IPS DF 4.7 (cell line): ENCODE measurements around the gene CCDC63.
A peak's percentile ranks its signal among the peaks of the same experiment; 100 is the strongest.
"Not testable (repeated sequence)": the region's sequence is repeated elsewhere in the genome, so short reads cannot be mapped to it uniquely, and the experiment has no call there.

Experiments
- DNase-seq: peaks from one replicate; pipeline ENCODE4 v3.0.0-alpha.2; 2013; ENCODE audit warnings: low spot score; ENCODE audit errors: extremely low read depth

CCDC63 gene

DNA sequence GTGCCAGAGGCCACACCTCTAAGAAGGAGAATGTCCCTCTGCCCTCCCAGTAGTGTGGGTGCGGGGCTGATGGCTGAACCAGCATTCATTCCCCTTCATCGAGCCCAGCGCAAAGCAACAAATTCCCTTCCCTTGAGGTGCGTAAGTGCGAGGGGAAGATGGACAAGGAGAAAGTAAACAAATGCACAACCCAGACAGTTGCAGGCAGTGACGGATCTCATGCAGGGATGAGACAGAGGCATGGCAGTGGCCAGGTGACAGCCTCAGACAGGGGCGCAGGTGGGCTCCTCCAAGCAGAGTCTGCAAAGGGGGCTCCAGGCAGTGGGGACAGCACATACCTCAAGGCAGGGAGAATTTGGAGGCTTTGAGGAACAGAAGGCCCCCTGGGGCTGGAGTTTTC is 75.9 kb downstream of the CCDC63 start:
- DNase-seq: no peak

DNA sequence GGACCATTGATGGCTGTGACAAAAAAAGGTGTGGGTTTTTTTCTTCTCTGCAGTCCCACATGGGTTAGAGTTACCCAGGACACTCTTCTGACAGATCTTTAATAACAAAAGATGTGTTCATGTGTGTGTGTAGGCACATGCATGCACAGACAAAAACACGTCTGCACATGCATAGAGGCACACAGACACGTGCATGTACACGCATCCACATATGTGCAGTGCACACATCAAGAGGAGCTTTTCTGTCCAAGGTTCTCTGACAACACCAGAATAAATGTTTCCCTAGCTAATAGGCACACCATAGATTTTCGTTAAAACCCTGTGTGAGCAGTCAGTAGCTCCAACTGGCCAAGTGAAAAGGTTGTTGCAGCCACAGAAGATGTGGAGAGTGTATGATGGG is 76.4 kb downstream of the CCDC63 start:
- DNase-seq: no peak

DNA sequence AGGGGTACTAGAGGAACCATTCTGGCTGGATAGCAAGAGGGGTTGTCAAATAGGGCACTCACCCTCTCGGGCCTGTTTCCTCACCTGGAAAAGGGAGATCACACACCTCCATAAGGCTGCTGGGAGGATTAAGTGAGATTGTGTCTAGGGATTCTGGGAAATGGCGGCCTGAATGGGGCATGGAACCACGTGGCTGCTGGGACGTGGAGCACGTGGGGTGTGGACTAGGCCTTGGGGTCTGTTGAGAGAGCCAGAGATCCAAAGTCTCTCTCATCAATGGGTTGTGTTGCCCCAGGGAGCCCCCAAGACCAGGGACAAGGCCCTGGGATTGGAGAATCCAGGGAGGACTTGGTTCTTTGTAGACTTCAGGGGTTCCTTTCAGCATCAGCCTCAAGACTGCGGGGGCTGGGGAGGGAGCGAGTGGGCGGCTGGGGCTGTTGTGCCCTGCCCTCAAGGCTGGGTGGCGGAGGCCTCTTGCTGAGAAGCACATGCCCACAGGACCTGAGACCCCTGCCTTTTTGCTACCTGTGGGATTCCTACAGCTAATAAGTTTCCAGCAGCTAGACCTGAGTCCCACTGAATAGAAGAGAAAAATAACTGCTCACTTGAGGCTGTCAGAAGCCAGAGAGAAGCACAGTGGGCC is 77.0 kb downstream of the CCDC63 start:
- DNase-seq: no peak

GRCh38 chr12:110927546-110927945 is 80.8 kb downstream of the CCDC63 start:
- no peak for DNase-seq

DNA sequence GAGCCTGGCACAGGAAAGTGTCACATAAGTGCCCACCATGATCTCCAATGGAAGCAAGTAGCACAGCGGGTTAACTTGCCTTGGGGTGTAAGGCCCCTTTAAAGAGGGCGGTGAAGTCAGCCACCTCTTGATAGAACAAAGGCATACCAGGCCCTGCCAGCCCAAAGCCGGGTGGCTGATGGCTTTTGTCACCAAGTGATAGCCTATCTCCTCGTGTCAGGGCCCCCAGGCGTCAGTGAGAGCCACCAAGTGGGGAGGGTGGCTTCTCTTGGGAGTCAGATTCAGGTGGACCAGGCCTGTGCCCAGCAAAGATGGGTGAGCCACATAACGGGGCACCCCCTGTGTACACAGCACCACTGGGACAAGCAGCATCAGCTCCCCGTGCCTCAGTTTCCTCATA is 81.9 kb downstream of the CCDC63 start:
- no peak for DNase-seq

DNA sequence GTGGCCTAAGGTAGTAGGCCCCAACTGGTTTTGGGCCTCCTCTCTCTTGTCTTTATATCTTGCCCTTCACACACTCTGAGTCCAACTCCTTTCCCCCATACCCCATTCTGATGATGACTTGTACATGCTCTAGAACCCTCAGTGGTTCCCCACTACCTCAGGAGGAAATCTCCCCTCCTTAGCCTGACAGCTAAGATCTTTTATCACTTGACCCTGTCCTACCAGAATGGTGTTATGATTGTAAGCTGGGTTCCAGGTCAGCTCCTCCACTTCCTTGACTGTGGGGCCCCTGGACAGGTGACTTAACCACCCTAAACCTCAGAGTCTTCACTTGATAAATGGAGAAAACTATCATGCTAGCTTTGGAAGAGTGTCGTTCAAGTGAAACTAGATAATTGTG is 83.0 kb downstream of the CCDC63 start:
- no peak for DNase-seq

GRCh38 chr12:110930348-110931314 is 83.8 kb downstream of the CCDC63 start:
- DNase-seq: no peak

DNA sequence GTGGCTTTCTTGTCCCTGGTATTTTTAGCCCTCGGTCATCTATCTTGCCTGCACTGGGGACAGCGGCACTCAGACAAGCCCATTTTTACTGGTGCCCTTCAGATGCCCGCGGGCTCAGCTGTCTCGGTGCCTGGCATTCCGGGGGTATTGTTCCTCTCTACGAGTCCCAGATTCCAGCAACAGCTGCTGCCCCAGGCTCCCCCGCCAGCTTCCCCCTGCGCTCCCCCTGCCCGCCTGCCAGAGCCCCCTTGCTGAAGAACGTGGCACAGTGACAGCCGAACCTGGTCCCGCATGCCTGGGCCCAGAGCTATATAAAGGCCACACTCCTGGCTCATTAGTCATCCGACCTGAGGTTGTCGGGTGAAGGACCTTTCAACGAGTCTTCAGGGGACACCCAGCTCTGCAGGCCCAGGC is 84.5 kb downstream of the CCDC63 start:
- no peak for DNase-seq

GRCh38 chr12:110932046-110932445 is 85.3 kb downstream of the CCDC63 start:
- DNase-seq: no peak

DNA sequence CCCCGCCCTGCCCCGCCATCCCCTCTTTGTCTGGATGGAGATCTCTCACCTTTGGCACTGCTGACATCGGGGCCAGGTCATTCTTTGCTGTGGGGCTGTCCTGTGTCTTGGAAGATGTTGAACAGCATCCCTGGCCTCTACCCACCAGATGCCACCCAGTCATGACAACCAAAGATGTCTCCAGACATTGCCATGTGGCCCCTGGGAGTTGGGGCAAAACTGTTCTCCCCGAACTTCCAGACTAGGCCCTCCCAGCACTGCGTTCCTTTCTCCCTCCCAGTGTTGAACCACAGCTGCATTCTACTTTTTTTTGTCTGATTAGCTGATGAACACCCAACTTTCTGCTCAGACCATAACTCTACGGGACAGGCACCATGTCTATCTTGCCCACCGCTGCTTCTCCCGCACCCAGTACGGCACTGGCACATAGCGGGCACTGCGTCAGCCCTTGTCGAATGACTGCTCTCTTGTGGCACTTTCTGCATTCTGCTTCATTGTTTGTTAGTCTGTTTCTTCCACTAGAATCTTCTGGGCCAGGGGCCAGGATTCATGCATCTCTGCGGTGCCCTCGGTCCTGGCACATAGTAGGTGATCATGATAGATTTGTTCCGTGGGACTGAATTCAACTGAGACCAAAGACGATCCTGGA is 86.7 kb downstream of the CCDC63 start:
- no peak for DNase-seq

GRCh38 chr12:110934093-110934852 is 87.5 kb downstream of the CCDC63 start:
- no peak for DNase-seq

GRCh38 chr12:110935588-110935987 is 88.8 kb downstream of the CCDC63 start:
- DNase-seq: no peak

DNA sequence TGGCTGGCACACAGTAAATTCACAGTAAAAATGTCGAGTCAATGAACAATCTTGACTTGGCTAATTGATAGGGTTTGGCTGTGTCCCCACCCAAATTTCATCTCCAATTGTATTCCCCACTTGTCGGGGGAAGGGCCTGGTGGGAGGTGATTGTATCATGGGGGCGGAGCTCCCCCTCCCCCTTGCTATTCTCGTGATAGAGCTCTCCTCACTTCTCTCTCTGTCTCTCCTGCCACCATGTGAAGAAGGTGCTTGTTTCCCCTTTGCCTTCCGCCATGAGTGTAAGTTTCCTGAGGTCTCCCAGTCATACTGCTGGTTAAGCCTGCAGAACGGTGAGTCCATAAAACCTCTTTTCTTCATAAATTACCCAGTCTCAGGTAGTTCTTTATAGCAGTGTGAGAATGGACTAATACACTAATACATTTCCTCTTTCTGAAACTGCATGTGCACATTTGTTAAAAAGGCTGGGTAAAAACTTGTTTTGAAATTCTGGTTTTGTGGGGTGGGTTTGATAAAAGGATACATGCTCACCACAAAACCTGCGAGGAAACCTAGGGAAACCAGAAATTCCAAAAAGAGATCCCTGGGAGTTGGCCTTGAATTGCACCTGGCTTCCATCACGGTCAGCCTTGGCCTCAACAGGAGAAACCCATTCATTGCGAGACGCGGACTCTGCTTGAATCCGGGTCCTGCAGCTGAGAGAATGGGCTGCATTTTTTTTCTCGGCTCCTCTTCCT is 89.7 kb downstream of the CCDC63 start:
- no peak for DNase-seq

DNA sequence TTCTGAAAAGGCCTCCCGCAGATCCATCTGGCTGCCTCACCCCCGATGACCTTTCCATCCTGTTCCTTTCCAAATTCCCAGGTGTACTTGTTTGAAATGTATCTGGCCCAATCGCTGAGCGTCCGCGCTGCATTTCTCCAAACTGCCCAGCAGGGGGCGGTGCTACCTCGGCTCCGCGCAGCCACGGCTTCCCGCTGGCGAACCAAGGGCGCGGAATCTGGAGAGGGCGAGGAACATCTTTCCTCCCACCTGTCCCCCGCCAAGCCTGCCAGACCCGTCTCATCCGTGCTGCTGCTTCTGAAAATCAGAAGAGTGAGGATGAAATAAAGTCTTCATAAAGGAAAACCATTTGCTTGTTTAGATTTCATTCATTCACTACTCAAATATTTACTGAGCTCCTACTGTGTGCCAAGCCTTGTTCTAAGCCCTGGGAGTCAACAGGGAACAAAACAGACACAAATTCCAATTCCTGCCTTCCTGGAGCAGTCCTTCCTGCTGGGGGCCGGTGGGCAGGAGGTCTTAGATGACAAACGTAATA is 90.4 kb downstream of the CCDC63 start:
- DNase-seq: peak; percentile 95

- no peak for DNase-seq
Observed at GRCh38 chr12:110940296-110940695, 93.5 kb downstream of the CCDC63 start.

GRCh38 chr12:110940933-110941332 is 94.1 kb downstream of the CCDC63 start:
- DNase-seq: no peak

DNA sequence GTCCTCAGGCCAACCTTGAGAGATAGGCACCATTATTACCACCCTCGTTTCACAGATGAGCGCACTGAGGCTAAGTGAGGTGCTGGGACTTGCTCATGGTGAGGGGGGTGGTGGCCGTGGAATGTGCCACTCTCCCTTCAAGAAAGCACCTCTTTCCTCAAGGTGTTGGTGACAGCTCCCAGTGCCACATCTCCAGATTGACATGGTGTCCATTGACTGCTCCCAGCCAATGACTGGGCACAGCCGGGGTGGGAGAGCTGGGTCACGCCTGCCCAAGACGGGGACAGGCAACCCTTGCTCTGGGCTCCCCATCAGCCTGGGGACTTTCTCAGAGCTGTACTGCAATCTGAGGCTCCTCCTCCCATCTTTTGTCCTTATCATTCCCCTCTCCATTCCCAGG is 94.6 kb downstream of the CCDC63 start:
- DNase-seq: no peak

GRCh38 chr12:110943373-110943772 is 96.6 kb downstream of the CCDC63 start:
- no peak for DNase-seq

DNA sequence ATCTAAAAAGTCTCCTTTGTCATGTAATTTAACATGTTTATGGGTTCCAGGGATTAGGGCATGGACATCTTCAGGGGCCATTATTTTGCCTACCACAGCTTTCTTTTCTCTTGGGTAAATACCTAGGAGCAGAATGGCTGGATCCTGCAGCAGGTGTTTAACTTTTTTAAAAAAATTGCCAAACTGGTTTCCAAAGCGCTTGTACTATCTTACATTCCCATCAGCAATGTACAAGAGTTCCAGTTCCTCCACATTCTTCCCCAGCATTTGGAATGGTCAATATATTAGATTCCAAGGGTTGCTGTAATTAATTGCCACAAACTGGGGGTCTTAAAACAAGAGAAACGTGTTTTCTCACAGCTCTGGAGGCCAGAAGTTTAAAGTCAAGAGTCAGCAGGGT is 101.3 kb downstream of the CCDC63 start:
- no peak for DNase-seq

DNA sequence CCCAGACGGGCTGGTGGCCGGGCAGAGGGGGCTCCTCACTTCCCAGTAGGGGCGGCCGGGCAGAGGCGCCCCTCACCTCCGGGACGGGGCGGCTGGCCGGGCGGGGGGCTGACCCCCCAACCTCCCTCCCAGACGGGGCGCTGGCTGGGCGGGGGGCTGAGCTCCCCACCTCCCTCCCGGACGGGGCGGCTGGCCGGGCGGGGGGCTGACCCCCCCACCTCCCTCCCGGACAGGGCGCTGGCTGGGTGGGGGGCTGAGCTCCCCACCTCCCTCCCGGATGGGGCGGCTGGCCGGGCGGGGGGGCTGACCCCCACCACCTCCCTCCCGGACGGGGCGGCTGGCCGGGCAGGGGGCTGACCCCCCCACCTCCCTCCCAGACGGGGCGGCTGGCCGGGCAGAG is 103.7 kb downstream of the CCDC63 start:
- not testable (repeated sequence) for DNase-seq
